IMR-90 (cell line): Measurements from ENCODE around the gene TSPEAR. TPM values are rescaled to one million over a fixed set of nuclear protein-coding genes. Genes with fewer than 3 reads are reported as not detected.

Experiments used
- ATAC-seq: fragments of 200-7000 bp; cut with Tn5 transposase; 2 replicates; pipeline ENCODE4 v1.9.1; 2020; ENCODE audit warnings: low read depth, mild to moderate bottlenecking, moderate library complexity
- BruUV-seq: library from RNA; stranded (reverse); fragments of 400-500 nt; replicated peaks from 2 replicates; lab custom pipeline; 2021; lab: Mats Ljungman, UMichigan
- CTCF ChIA-PET: fragments of 300-600 bp; formaldehyde crosslinking; extraction: SDS; loops from one replicate; lab custom pipeline; 2021; ENCODE audit warnings: antibody characterized with exemption; lab: Yijun Ruan, JAX
- POLR2A ChIA-PET: fragments of 300-600 bp; sonication (Branson Sonifier 250); formaldehyde crosslinking; loops from one replicate; lab custom pipeline; 2022; ENCODE audit warnings: antibody characterized with exemption; ENCODE audit not compliant: unreplicated experiment; lab: Charles Lee
- DNase-seq: peaks from one replicate; pipeline ENCODE4 v3.0.0; 2013
- H2AFZ ChIP-seq: replicated peaks from 2 replicates; pipeline ENCODE3; 2013; ENCODE audit warnings: low read length, mild to moderate bottlenecking; ENCODE audit not compliant: poor library complexity
- H2AK5ac ChIP-seq: 2 replicates; pipeline ENCODE4 v1.6.1; 2013; ENCODE audit warnings: low read depth, low read length, inconsistent platforms
- H2AK9ac ChIP-seq: replicated peaks from 2 replicates; pipeline ENCODE3; 2013; ENCODE audit warnings: mild to moderate bottlenecking, low read depth, low read length, moderate library complexity; ENCODE audit not compliant: poor library complexity
- H2BK120ac ChIP-seq: 2 replicates; pipeline ENCODE4 v1.6.1; 2013; ENCODE audit warnings: low read depth, low read length, inconsistent platforms
- H2BK15ac ChIP-seq: 3 replicates; pipeline ENCODE4 v1.6.1; 2013; ENCODE audit warnings: low read depth, low read length, inconsistent platforms
- H2BK20ac ChIP-seq: 2 replicates; pipeline ENCODE4 v1.6.1; 2013; ENCODE audit warnings: low read depth, mild to moderate bottlenecking, inconsistent platforms, low read length, moderate library complexity
- H2BK5ac ChIP-seq: 2 replicates; pipeline ENCODE4 v1.6.1; 2013; ENCODE audit warnings: mild to moderate bottlenecking, low read depth, low read length, inconsistent platforms; ENCODE audit not compliant: poor library complexity, severe bottlenecking
- H3K14ac ChIP-seq: replicated peaks from 2 replicates; pipeline ENCODE4 v1.6.1; 2013; ENCODE audit warnings: low read depth, low read length, inconsistent platforms
- H3K18ac ChIP-seq: 2 replicates; pipeline ENCODE4 v1.6.1; 2013; ENCODE audit warnings: low read depth, low read length, control low read depth
- H3K23ac ChIP-seq: 2 replicates; pipeline ENCODE4 v1.6.1; 2013; ENCODE audit warnings: low read depth, low read length, inconsistent platforms
- H3K27ac ChIP-seq: 2 replicates; pipeline ENCODE4 v1.5.1; 2013; ENCODE audit warnings: mild to moderate bottlenecking, control low read depth, low read length; ENCODE audit not compliant: insufficient read depth
- H3K27me3 ChIP-seq: 2 replicates; pipeline ENCODE4 v1.6.1; 2013; ENCODE audit warnings: low read length; ENCODE audit not compliant: control insufficient read depth, insufficient read depth
- H3K36me3 ChIP-seq: 2 replicates; pipeline ENCODE4 v1.6.1; 2013; ENCODE audit warnings: low read length, mixed read lengths; ENCODE audit not compliant: control insufficient read depth, insufficient read depth
- H3K4ac ChIP-seq: 2 replicates; pipeline ENCODE4 v1.6.1; 2013; ENCODE audit warnings: low read depth, low read length, inconsistent platforms
- H3K4me1 ChIP-seq: 2 replicates; pipeline ENCODE4 v1.6.1; 2013; ENCODE audit warnings: low read length, mixed read lengths; ENCODE audit not compliant: control insufficient read depth, insufficient read depth
- H3K4me2 ChIP-seq: 2 replicates; pipeline ENCODE4 v1.6.1; 2013; ENCODE audit warnings: low read depth, mild to moderate bottlenecking, control low read depth, low read length, moderate library complexity
- H3K4me3 ChIP-seq: 2 replicates; pipeline ENCODE4 v1.5.1; 2013; ENCODE audit warnings: low read depth, mild to moderate bottlenecking, control low read depth, low read length, moderate library complexity; ENCODE audit not compliant: insufficient read depth
- H3K56ac ChIP-seq: 2 replicates; pipeline ENCODE4 v1.6.1; 2013; ENCODE audit warnings: low read length, inconsistent platforms; ENCODE audit not compliant: insufficient read depth; ENCODE audit errors: extremely low read depth
- H3K79me1 ChIP-seq, 2 experiments: 2 replicates each; pipeline ENCODE4 v1.6.1; 2013; ENCODE audit warnings: low read length in 2 of 2, inconsistent platforms in 1 of 2, low read depth in 1 of 2
- H3K9ac ChIP-seq: 2 replicates; pipeline ENCODE4 v1.6.1; 2013; ENCODE audit warnings: low read depth, low read length, control low read depth
- H3K9me1 ChIP-seq: 2 replicates; pipeline ENCODE4 v1.6.1; 2013; ENCODE audit warnings: low read length, inconsistent platforms; ENCODE audit not compliant: insufficient read depth
- H3K9me3 ChIP-seq: 2 replicates; pipeline ENCODE4 v1.6.1; 2013; ENCODE audit warnings: low read length; ENCODE audit not compliant: control insufficient read depth, insufficient read depth
- H4K20me1 ChIP-seq: 2 replicates; pipeline ENCODE4 v1.6.1; 2013; ENCODE audit warnings: low read length, inconsistent platforms; ENCODE audit not compliant: insufficient read depth
- H4K5ac ChIP-seq: 2 replicates; pipeline ENCODE4 v1.6.1; 2013; ENCODE audit warnings: mild to moderate bottlenecking, low read depth, low read length, control low read depth
- H4K8ac ChIP-seq, 2 experiments: 2 replicates each; pipeline ENCODE4 v1.6.1; 2013; ENCODE audit warnings: low read depth in 2 of 2, low read length in 2 of 2, control low read depth in 1 of 2, inconsistent platforms in 1 of 2
- H4K91ac ChIP-seq: 2 replicates; pipeline ENCODE4 v1.6.1; 2013; ENCODE audit warnings: low read depth, low read length, inconsistent platforms; ENCODE audit not compliant: insufficient read depth
- BHLHE40 ChIP-seq: fragments of 150-350 bp; IDR thresholded peaks from 2 replicates; pipeline ENCODE4 v1.6.1; 2016; ENCODE audit warnings: mild to moderate bottlenecking, low read depth, low read length
- CEBPB ChIP-seq: IDR thresholded peaks from 2 replicates; pipeline ENCODE4 v1.6.1; 2012; ENCODE audit warnings: low read depth, low read length, improper control_type of control experiment
- CHD1 ChIP-seq: IDR thresholded peaks from 2 replicates; pipeline ENCODE4 v1.6.1; 2012; ENCODE audit warnings: low read depth, low read length, improper control_type of control experiment
- CTCF ChIP-seq: conservative IDR thresholded peaks from 2 replicates; pipeline ENCODE4 v1.5.1; 2012; ENCODE audit warnings: mild to moderate bottlenecking, low read depth, low read length, improper control_type of control experiment
- ELK1 ChIP-seq: fragments of 150-350 bp; IDR thresholded peaks from 2 replicates; pipeline ENCODE4 v1.6.1; 2016; ENCODE audit warnings: low read depth, mild to moderate bottlenecking, low read length, moderate library complexity, borderline replicate concordance
- NFE2L2 ChIP-seq: fragments of 150-350 bp; IDR thresholded peaks from 2 replicates; pipeline ENCODE4 v1.6.1; 2016; ENCODE audit warnings: low read depth, mild to moderate bottlenecking, low read length
- POLR2A ChIP-seq: IDR thresholded peaks from 2 replicates; pipeline ENCODE4 v1.6.1; 2012; ENCODE audit warnings: mild to moderate bottlenecking, low read depth, low read length
- RAD21 ChIP-seq: IDR thresholded peaks from 2 replicates; pipeline ENCODE4 v1.6.1; 2012; ENCODE audit warnings: low read length, improper control_type of control experiment
- RFX5 ChIP-seq: IDR thresholded peaks from 2 replicates; pipeline ENCODE4 v1.8.0; 2012; ENCODE audit warnings: low read depth, mild to moderate bottlenecking, low read length, moderate library complexity
- SMC3 ChIP-seq: fragments of 150-350 bp; IDR thresholded peaks from 2 replicates; pipeline ENCODE4 v1.6.1; 2016; ENCODE audit warnings: low read depth, mild to moderate bottlenecking, antibody characterized with exemption, low read length, moderate library complexity
- WGBS, 2 experiments: methylation state at CpG; one replicate each; pipeline versions ENCODE4 v1.1.5 to v1.1.7; 2013; ENCODE audit warnings: missing lambda C conversion rate in 2 of 2; ENCODE audit not compliant: insufficient read length in 1 of 2; ENCODE audit errors: extremely low coverage in 2 of 2; 5-methylcytosine and 5-hydroxymethylcytosine counted together
- dilution Hi-C: fragments of 300-500 bp; cut with HindIII; formaldehyde crosslinking; loops from one replicate; pipeline ENCODE4 v1.14.3; 2018; ENCODE audit warnings: low sequenced_read_pairs; ENCODE audit not compliant: unreplicated experiment
- in situ Hi-C: fragments of 300-500 bp; cut with MboI; formaldehyde crosslinking; loops from 3 replicates; pipeline ENCODE4 v1.14.3; 2019; ENCODE audit warnings: low sequenced_read_pairs, inconsistent platforms, mixed read lengths
- intact Hi-C: fragments of 100-400 bp; cut with micrococcal nuclease; formaldehyde crosslinking; loops from 2 replicates; pipeline ENCODE4 v1.10.0; 2022
- polyA plus RNA-seq, 3 experiments: library from polyadenylated mRNA; depleted of rRNA; stranded (reverse); fragments of >200 nt; gene quantifications; 2 replicates each; pipeline ENCODE4 v1.2.3, GENCODE V29; 2012; ENCODE audit warnings: low replicate concordance in 1 of 3
- total RNA-seq: library from RNA; depleted of rRNA; stranded (reverse); fragments of >200 nt; gene quantifications from 2 replicates; pipeline ENCODE4 v1.2.3, GENCODE V29; 2012

TSPEAR gene
- total and polyA plus RNA-seq, 2 of the 4 experiments (the other 2 are of a cell fraction): not detected

DNA sequence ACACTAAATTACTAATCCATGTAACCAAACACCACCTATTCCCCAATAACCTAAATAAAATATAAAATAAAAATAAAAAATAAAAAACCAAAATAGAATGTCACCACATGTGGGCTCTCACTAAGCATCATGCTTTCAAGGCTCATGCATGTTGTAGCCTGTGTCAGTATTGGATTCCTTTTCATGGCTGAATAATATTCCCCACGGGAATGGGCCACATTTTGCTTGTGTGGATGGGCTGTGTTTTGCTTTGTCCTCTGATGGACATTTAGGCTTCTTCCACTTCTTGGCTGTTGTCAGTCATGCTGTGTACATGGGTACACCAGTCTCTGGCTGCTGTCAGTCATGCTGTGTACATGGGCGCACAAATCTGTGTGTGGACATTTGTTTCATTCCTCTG is 122.3 kb downstream of the TSPEAR start:
- Histone ChIP-seq H3K4me2 (no peak overlapping the region), H4K91ac (no peak overlapping the region), H2AFZ (no peak overlapping the region), H2AK9ac (no peak overlapping the region), H2BK20ac (no peak overlapping the region), H2BK15ac (no peak overlapping the region), H4K8ac (no peak overlapping the region), H2AK5ac (no peak overlapping the region), H3K9ac (no peak overlapping the region), H3K4me3 (no peak overlapping the region), H3K18ac (no peak overlapping the region), H3K27ac (no peak overlapping the region), H3K14ac (no peak overlapping the region), H3K23ac (no peak overlapping the region), H2BK5ac (no peak overlapping the region), H2BK120ac (no peak overlapping the region), H4K5ac (no peak overlapping the region), H3K56ac (no peak overlapping the region), H3K27me3 (peaks cover 5% of the 10 kb centered on the region; the same call in 1 of the 2 replicates), H3K9me3 (no peaks in the 10 kb centered on the region; the same call in 1 of the 2 replicates), H3K36me3 (no peaks in the 10 kb centered on the region), H3K4me1 (no peaks in the 10 kb centered on the region), H3K4ac (no peak overlapping the region), H4K20me1 (no peaks in the 10 kb centered on the region), H3K79me1 (no peaks in the 10 kb centered on the region), H3K9me1 (no peaks in the 10 kb centered on the region)
- 78% methylated on average over 1 of the region's 2 CpGs; no CpG with 5 or more reads in 1 of the 2 experiments for WGBS, 2 experiments
- intact Hi-C loops: no loop called here
- CTCF ChIA-PET: interaction anchor here (0.6 kb wide), 1 partner anchor 569 kb away, joined by 3 read pairs; no protein-coding TSS in a partner anchor
- dilution Hi-C loops: no loop called here
- in situ Hi-C loops: no loop called here
- ATAC-seq (no peak), DNase-seq (no peak)
- POLR2A ChIA-PET: no interaction called here
- no TSS peak for BruUV-seq
- TF ChIP-seq SMC3 (no peak), POLR2A (no peak), NFE2L2 (no peak), CEBPB (no peak), RFX5 (no peak), BHLHE40 (no peak), RAD21 (no peak), ELK1 (no peak), CTCF (no peak), CHD1 (no peak)
